A673 (cell line): ENCODE results near the gene SMYD3. TPM values are rescaled to one million over a fixed set of nuclear protein-coding genes. Genes with fewer than 3 reads are reported as not detected.

Source experiments
- BruUV-seq: library from RNA; stranded (reverse); fragments of 400-500 nt; replicated peaks from 2 replicates; lab custom pipeline; 2021; lab: Mats Ljungman, UMichigan
- CTCF ChIA-PET: fragments of 300-600 bp; sonication (Branson Sonifier 250); formaldehyde crosslinking; loops from one replicate; lab custom pipeline; 2022; ENCODE audit warnings: antibody characterized with exemption; lab: Charles Lee
- POLR2A ChIA-PET: fragments of 300-600 bp; sonication (Branson Sonifier 250); formaldehyde crosslinking; loops from one replicate; lab custom pipeline; 2022; ENCODE audit warnings: antibody characterized with exemption; ENCODE audit not compliant: low non-redundant PET; lab: Charles Lee
- DNase-seq: peaks from one replicate; pipeline ENCODE4 v3.0.0-alpha.2; 2015; ENCODE audit warnings: low spot score
- H3K27ac ChIP-seq: fragments of 200-600 bp; sonication (generic); 2 replicates; pipeline ENCODE4 v1.5.1; 2016; ENCODE audit warnings: mixed run types, low read depth, mild to moderate bottlenecking, mixed read lengths, antibody characterized with exemption, low read length; ENCODE audit not compliant: poor library complexity, severe bottlenecking
- H3K27me3 ChIP-seq: fragments of 200-600 bp; sonication (generic); replicated peaks from 2 replicates; pipeline ENCODE4 v1.6.1; 2017; ENCODE audit warnings: mixed run types, low read depth, mild to moderate bottlenecking, mixed read lengths, antibody characterized with exemption, low read length; ENCODE audit not compliant: insufficient read depth, poor library complexity
- H3K36me3 ChIP-seq: fragments of 200-600 bp; sonication (generic); 2 replicates; pipeline ENCODE4 v1.6.1; 2016; ENCODE audit warnings: mixed run types, mild to moderate bottlenecking, mixed read lengths, antibody characterized with exemption, low read length; ENCODE audit not compliant: insufficient read depth, poor library complexity, severe bottlenecking
- H3K4me1 ChIP-seq: fragments of 200-600 bp; sonication (generic); 2 replicates; pipeline ENCODE4 v1.6.1; 2017; ENCODE audit warnings: mixed run types, mild to moderate bottlenecking, mixed read lengths, antibody characterized with exemption, low read length; ENCODE audit not compliant: insufficient read depth, poor library complexity, severe bottlenecking
- H3K4me3 ChIP-seq: fragments of 200-600 bp; sonication (generic); 2 replicates; pipeline ENCODE4 v1.5.1; 2016; ENCODE audit warnings: low read depth, mixed run types, mild to moderate bottlenecking, mixed read lengths, low read length; ENCODE audit not compliant: poor library complexity, severe bottlenecking
- H3K9me3 ChIP-seq: fragments of 200-600 bp; sonication (generic); 2 replicates; pipeline ENCODE4 v1.6.1; 2016; ENCODE audit warnings: mixed run types, low read depth, mild to moderate bottlenecking, mixed read lengths, antibody characterized with exemption, low read length; ENCODE audit not compliant: poor library complexity, severe bottlenecking
- EZH2 ChIP-seq: fragments of 200-600 bp; sonication (generic); IDR thresholded peaks from 2 replicates; pipeline ENCODE4 v1.6.1; 2017; ENCODE audit warnings: borderline replicate concordance, low read depth, mild to moderate bottlenecking, mixed read lengths, antibody characterized with exemption, low read length; ENCODE audit not compliant: poor library complexity, severe bottlenecking
- intact Hi-C: fragments of 100-400 bp; cut with micrococcal nuclease; formaldehyde crosslinking; loops from one replicate; pipeline ENCODE4 v1.10.0; 2022; ENCODE audit not compliant: unreplicated experiment
- total RNA-seq: library from RNA; stranded (reverse); gene quantifications from 2 replicates; pipeline ENCODE4 v1.2.3, GENCODE V29; 2021
- TF ChIP-seq, protein P1 (sequence below): fragments of 300-800, 200-600 bp; sonication (generic); conservative IDR thresholded peaks from 2 replicates; pipeline ENCODE4 v1.5.1; 2017; ENCODE audit warnings: low read depth, mild to moderate bottlenecking, antibody characterized with exemption, low read length, moderate library complexity, mixed read lengths

The SMYD3 gene
- total RNA-seq, 1 experiment from 2014 or later, result 29.0 TPM

DNA sequence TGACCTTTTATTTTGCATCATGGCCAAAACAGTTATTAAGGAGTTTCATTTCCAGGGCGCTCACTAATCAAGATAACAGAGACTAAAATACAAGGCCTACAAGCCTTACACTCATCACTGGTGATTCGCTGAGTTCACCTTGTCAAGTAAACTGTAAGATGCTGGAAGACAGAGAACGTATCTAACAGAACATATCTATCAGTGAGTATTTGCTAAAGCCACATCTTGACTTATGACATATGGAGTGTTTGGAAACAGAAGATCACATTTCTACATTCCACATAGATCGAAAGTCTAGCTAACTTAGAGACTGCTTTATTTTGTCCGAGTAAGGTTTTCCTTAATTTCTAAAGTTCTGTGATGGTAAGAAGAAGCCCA is 506.5 kb downstream of the SMYD3 start:
- no peak for TF ChIP-seq EZH2
- TF ChIP-seq, protein P1, sequence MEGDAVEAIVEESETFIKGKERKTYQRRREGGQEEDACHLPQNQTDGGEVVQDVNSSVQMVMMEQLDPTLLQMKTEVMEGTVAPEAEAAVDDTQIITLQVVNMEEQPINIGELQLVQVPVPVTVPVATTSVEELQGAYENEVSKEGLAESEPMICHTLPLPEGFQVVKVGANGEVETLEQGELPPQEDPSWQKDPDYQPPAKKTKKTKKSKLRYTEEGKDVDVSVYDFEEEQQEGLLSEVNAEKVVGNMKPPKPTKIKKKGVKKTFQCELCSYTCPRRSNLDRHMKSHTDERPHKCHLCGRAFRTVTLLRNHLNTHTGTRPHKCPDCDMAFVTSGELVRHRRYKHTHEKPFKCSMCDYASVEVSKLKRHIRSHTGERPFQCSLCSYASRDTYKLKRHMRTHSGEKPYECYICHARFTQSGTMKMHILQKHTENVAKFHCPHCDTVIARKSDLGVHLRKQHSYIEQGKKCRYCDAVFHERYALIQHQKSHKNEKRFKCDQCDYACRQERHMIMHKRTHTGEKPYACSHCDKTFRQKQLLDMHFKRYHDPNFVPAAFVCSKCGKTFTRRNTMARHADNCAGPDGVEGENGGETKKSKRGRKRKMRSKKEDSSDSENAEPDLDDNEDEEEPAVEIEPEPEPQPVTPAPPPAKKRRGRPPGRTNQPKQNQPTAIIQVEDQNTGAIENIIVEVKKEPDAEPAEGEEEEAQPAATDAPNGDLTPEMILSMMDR, result no peak

DNA sequence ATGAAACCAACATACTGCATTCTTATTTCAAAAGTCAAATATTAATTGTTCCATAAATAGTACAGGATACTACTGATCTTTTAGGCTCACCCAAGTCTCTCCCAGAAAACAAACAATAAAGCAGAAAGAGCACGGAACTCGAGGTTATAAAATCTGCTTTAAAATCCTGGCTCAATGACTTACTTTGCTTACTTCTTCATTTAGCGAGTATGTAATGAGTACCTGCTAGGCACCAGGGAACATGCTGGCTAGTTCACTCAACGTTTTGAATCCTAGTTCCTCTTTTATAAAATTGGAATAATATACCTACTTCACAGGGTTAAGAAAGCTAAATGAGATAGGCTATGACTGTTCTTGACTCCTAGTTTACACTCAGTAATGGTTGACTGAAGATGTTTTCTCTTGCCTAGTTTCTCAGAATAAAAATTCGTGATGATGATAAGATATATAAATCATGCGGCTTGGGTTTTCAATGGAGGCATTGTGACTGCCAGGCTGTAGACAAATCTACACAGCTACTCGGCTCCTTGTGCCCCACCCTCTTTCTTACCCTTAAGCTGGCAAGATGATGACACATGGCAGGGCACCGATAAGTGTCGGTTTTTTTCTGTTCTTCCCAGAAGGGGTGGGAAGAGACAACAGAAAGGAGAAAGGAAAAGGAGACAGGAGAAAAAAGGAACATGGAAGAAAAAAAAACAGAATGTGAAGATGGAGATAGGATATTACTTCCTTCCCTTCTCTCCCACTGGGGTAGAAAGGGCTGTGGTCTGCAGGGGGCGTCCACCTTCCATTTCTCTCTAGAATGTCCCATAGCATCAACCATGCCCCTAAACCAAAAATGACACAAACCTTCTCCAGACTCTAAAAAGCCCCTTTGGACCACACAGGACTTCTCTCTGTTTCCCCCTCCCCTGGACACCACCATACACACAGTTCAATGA is 507.1 kb downstream of the SMYD3 start:
- H3K27ac ChIP-seq, result no peak overlapping the region
- no peak overlapping the region for H3K4me3 ChIP-seq
- no peaks in the 10 kb centered on the region for H3K9me3 ChIP-seq
- no peak for TF ChIP-seq EZH2
- TF ChIP-seq, protein P1, result no peak
- DNase-seq, result no peak
- no peaks in the 10 kb centered on the region for H3K27me3 ChIP-seq
- intact Hi-C loops, result loop anchor here (5.0 kb wide), 1 partner anchor 113 kb away; no protein-coding TSS in a partner anchor
- ChIA-PET CTCF (no interaction called here), POLR2A (no interaction called here)
- no TSS peak for BruUV-seq
- H3K36me3 ChIP-seq, result no peaks in the 10 kb centered on the region
- H3K4me1 ChIP-seq, result no peaks in the 10 kb centered on the region

More for the DNA sequence above, 506.5 kb downstream of the SMYD3 start:
- CTCF ChIA-PET, result no interaction called here
- Histone ChIP-seq H3K4me3 (no peak overlapping the region), H3K9me3 (no peaks in the 10 kb centered on the region), H3K4me1 (no peaks in the 10 kb centered on the region), H3K27me3 (no peaks in the 10 kb centered on the region), H3K27ac (no peak overlapping the region), H3K36me3 (no peaks in the 10 kb centered on the region)
- BruUV-seq, result no TSS peak
- POLR2A ChIA-PET, result no interaction called here
- no peak for DNase-seq
- intact Hi-C loops, result loop anchor here (5.0 kb wide), 1 partner anchor 113 kb away; no protein-coding TSS in a partner anchor

DNA sequence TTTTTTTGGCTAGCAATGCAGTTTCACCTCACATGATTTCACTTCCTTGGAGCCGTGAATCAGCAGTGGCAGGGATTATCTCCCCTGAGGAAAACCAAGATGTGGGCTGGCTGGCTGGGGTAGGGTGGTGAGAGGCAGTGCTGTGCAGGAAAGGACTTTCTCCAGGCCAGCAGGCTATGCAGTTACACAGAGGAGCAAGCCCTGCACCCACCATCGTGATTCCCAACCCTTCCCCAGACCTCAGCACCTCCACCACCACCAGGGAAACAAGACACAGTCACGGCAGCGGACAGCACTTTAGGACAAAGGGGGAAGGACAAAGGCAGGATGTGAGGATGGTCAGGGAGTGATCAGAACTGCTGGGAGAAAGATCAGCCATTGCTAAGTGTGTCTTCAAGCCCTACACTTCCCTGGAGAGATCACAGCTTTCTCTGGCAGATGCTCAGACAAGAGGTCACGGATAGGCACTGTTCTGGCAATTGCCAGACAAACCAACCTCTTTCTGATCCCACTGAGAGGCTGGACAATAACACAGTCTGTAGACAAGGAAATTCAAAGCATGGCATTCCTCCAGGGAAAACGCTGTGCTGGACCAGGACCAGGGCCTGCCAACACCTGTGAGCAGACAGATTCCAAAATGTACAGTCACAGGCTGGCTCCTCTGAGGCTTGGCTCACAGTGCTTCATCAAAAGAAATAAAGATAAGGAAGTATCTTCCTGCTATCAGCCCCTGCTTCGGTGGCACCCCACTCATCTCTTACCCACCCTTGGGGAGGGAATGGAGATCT is 509.4 kb downstream of the SMYD3 start:
- H3K36me3 ChIP-seq, result no peaks in the 10 kb centered on the region
- no peaks in the 10 kb centered on the region for H3K27me3 ChIP-seq
- no peak overlapping the region for H3K4me3 ChIP-seq
- no peak for TF ChIP-seq EZH2
- TF ChIP-seq, protein P1, result no peak
- no peak for DNase-seq
- H3K4me1 ChIP-seq, result no peaks in the 10 kb centered on the region
- ChIA-PET POLR2A (no interaction called here), CTCF (no interaction called here)
- no TSS peak for BruUV-seq
- intact Hi-C loops, result no loop called here
- H3K27ac ChIP-seq, result no peak overlapping the region
- H3K9me3 ChIP-seq, result no peaks in the 10 kb centered on the region
